Activated CD4-positive, alpha-beta T cell treated with anti-CD3 and anti-CD28 coated beads, Interleukin-2, amount 50 U/mL, for 16 hours (primary cell): Measurements from ENCODE around the gene NUB1.

ENCODE experiments used
- DNase-seq: peaks from one replicate; pipeline ENCODE4 v3.0.0-alpha.2; 2020

The NUB1 gene

GRCh38 chr7:151408839-151409666, 67.4 kb downstream of the NUB1 start:
- DNase-seq, result peak; percentile 22

DNA sequence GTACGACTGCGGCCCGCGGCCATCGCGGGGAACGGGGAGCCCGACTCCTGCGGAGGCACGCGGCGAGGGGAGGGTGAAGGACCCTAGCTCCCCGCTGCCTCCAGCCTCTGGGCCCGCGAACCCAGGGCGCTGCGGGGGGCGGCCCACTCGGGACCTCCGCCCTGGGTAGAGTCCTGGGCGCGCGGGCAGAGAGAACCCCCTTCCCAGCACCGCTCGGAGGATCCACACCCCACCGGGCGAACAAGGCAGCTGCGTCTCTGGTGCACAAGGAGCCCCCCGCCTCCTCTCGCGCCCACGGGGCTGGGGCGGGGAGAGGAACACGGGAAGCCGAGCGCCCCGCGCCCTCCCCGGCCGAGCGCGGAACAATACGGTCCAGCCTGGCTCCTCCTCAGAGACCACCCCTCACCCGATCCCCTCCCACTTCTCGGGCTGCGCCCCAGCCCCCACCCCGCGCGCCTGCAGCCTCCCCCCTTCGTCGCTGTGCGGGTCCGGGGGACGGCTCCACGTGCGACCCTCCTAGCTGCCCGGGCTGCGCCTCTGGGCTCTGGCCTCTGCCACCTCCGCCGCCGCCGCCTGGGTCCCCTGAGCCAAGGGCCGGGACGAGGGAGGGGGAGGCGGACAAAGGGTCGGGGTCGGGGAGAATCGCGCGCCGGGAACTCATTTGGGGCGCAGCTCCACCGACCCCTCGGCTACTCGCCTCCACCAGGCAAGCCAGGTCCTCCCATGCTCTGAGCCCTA, 68.2 kb downstream of the NUB1 start, which contains the start of gene WDR86:
Gene WDR86 (minus strand): TSS at position 372 of the 738 bp plus-strand sequence. CDS start 449 bp downstream, outside the sequence.
- DNase-seq, result no peak

DNA sequence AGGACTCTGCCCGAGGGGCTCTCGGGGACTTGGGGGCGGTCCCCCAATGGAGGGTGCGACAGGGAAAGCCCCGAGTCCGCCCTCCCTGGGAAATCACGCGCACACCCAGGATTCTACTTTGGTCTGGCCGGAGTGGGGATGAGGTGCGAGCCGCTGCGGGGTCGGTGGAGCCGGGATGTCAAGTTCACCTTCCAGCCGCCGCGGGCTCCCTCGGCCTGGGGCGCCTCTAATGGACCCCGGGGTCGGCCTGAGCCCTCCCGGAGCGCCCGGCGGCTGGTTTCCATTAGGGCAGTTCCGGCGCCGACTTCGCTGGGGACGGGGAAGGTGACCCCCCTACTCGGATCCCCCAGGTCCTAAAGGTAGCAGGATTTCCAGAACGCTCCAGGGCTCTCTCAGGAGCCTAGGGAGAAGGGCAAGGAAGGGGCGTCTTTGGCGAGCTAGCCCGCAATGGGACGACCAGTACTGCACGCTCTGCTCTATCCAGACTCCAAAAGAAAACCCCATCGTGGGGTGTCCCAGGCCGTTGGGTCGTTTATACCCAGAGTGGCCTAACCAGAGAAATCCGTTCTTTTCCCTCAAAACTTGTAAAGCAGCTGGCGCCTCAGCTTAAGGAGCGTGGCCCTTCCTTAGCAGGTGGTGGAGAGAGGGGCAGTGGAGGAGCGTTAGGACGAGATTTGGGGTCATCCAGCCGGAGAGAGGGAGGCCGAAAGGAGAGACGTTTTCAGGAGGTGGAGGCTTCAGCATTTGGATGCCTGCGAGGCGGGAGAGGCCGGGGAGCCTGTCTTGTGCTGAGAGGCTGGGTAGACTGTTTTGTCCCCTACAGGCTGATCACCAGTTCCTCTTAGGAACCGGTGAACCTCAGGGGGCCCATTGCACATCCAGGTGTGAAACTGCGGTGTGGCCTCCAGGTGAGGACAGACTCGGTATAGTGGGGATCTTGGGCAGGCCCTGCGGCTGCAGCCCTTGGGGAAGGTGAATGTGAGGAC, 69.1 kb downstream of the NUB1 start:
- DNase-seq, result no peak

- DNase-seq, result no peak
Observed at GRCh38 chr7:151411551-151411950, 69.9 kb downstream of the NUB1 start.

DNA sequence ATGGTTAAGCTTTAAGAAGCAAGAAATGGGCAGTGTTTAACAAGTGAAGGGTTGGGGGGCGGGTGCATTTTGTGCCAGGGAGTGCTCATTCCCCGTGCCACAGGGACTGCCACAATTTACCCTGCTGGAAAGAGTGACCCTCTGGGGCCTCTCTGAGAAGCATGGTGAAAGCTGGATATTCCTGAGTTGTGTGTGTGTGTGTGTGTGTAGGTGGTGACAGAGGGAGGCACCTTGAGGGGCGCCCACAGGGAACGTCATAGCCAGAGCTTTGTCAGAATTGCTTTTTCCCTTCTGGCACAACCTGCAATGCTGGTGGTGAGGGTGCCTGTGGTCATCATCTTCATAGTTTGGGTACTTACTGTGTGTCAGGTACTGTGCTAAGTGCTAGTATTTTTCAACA, 70.7 kb downstream of the NUB1 start:
- no peak for DNase-seq

DNA sequence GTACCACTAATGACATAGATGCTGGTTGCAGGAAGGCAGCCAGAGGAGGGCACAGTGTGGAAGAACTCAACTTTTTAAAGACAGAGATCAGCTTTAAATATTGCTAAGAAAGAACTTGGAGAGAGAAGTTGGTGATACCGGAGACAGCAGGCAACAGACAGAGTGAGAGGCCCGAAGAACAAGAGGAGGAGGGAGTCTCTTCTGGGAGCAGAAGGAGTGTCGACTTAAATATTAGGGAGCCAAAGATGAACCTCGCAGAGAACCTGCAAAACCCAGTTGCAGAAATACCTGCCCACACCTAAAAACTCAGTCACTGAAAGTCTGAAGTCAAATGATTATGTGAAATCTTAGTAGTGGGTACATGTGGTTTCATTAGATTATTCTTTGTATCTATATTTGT, 71.6 kb downstream of the NUB1 start:
- no peak for DNase-seq

DNA sequence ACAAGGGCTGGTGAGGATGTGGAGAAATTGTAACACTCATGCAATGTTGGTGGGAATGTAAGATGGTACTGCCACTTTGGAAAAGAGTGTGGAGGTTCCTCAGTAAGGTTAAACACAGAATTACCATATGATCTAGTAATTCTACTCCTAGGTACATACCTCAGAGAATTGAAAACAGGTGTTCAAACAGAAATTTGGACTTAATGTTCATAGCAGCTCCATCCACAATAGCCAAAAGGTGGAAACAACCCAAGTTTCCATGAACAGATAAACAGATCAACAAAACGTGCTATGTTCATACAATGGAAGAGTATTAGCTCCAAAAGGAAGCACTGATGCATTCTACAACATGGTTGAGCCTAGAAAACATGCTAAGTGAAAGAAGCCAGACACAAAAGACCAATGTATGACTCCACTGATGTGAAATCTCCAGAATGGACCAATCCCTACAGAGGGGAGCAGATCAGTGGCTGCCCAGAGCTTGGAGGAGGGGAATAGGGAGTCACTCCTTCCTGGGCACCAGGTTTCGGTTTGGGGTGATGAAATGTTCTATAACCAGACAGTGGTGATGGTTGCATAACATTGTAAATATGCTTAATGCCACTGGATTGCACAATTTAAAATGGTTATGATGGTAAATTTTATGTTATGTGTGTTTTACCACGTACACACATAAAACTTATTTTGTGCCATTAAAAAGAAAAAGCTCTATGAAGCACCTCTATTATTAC, 73.9 kb downstream of the NUB1 start:
- no peak for DNase-seq

- no peak for DNase-seq
Observed at GRCh38 chr7:151416112-151416940, 74.7 kb downstream of the NUB1 start.

- no peak for DNase-seq
Observed at GRCh38 chr7:151416941-151417315, 75.3 kb downstream of the NUB1 start.

GRCh38 chr7:151420144-151420543, 78.5 kb downstream of the NUB1 start:
- DNase-seq, result no peak

DNA sequence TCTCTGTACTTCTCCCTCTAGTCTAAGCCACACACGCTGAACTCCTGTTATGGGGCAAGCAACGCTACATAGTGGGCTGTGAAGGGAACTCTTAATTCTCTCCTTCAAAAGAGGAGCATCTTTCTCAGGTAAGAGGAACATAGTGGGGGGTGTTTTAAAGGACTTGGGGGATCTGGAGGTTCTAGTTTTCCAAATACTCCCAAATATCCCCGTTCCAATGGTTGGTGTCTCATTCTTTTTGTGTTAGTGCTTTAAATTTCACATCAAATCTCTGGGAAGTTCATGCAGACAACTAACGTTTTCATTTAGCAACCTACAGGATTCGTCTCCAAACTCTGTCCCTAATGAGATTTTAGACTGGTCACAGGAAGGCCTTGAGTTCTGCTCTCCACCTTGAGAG, 80.6 kb downstream of the NUB1 start:
- DNase-seq, result no peak

DNA sequence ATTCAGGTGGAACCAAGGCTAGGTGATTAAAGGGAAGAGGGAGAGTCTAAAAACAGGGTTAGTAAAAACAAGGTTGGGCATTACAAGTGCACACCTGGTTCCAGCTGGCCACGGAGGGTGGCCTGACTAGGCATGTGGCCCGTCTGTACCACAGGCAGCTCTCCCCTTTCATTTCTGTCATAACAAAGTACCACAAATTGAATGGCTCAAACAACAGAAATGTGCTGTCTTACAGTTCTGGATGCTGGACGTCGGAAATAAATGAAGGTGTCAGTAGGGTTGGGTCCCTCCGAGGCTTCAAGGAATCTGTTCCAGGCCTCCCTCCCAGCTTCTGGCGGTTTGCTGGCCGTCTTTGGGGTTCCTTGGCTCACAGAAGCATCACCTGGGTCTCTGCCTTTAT, 81.6 kb downstream of the NUB1 start:
- no peak for DNase-seq

GRCh38 chr7:151423936-151424335, 82.3 kb downstream of the NUB1 start:
- no peak for DNase-seq

- no peak for DNase-seq
Observed at GRCh38 chr7:151424799-151425198, 83.2 kb downstream of the NUB1 start.

- DNase-seq, result no peak
Observed at GRCh38 chr7:151425670-151426440, 84.2 kb downstream of the NUB1 start.

- DNase-seq, result no peak
Observed at GRCh38 chr7:151426441-151426903, 84.9 kb downstream of the NUB1 start.

- no peak for DNase-seq
Observed at GRCh38 chr7:151426904-151427704, 85.5 kb downstream of the NUB1 start.

- no peak for DNase-seq
Observed at GRCh38 chr7:151427705-151428377, 86.2 kb downstream of the NUB1 start.
